WTC11 (cell line): ENCODE data around the gene AKT1. TPM values are rescaled to one million over a fixed set of nuclear protein-coding genes. Genes with fewer than 3 reads are reported as not detected.

Experiments
- ATAC-seq: fragments of 200-7000 bp; cut with Tn5 transposase; 2 replicates; pipeline ENCODE4 v1.10.0; 2021; ENCODE audit warnings: mild to moderate bottlenecking, moderate library complexity
- CTCF ChIA-PET: fragments of 300-600 bp; sonication (Branson Sonifier 250); formaldehyde crosslinking; loops from one replicate; lab custom pipeline; 2021; ENCODE audit warnings: antibody characterized with exemption; lab: Charles Lee
- POLR2A ChIA-PET: fragments of 350-600 bp; sonication (Branson Sonifier 250); formaldehyde crosslinking; loops from one replicate; lab custom pipeline; 2021; ENCODE audit warnings: antibody characterized with exemption; lab: Charles Lee
- DNase-seq: peaks from one replicate; pipeline ENCODE4 v3.0.0; 2021; ENCODE audit warnings: low spot score
- H3K27ac Mint-ChIP-seq: 2 replicates; pipeline ENCODE4 v1.8.0; 2021; ENCODE audit warnings: mixed read lengths
- H3K27me3 Mint-ChIP-seq: 2 replicates; pipeline ENCODE4 v1.8.0; 2021; ENCODE audit warnings: low read depth, mild to moderate bottlenecking, moderate library complexity, mixed read lengths
- H3K36me3 Mint-ChIP-seq: 2 replicates; pipeline ENCODE4 v1.8.0; 2021; ENCODE audit warnings: mixed read lengths
- H3K4me1 Mint-ChIP-seq: 2 replicates; pipeline ENCODE4 v1.8.0; 2022; ENCODE audit warnings: mixed read lengths
- H3K4me3 Mint-ChIP-seq: 2 replicates; pipeline ENCODE4 v1.8.0; 2021; ENCODE audit warnings: mild to moderate bottlenecking, moderate library complexity, mixed read lengths
- H3K9me3 Mint-ChIP-seq: 2 replicates; pipeline ENCODE4 v1.8.0; 2021; ENCODE audit warnings: mixed read lengths
- CREB1 ChIP-seq: sonication (generic); formaldehyde crosslinking; IDR thresholded peaks from 2 replicates; pipeline ENCODE4 v1.8.0; 2023; ENCODE audit warnings: mild to moderate bottlenecking, missing genetic modification reagents
- E2F1 ChIP-seq: sonication (generic); formaldehyde crosslinking; IDR thresholded peaks from 2 replicates; pipeline ENCODE4 v1.8.0; 2022; ENCODE audit warnings: mild to moderate bottlenecking, missing genetic modification reagents
- E2F5 ChIP-seq: sonication (generic); formaldehyde crosslinking; IDR thresholded peaks from 2 replicates; pipeline ENCODE4 v1.8.1; 2022; ENCODE audit warnings: mild to moderate bottlenecking, moderate library complexity, missing genetic modification reagents
- GABPB1 ChIP-seq: sonication (generic); formaldehyde crosslinking; IDR thresholded peaks from 2 replicates; pipeline ENCODE4 v1.8.1; 2023; ENCODE audit warnings: mild to moderate bottlenecking, missing genetic modification reagents
- GTF2I ChIP-seq: fragments of 250-450 bp; sonication (Bioruptor Pico); conservative IDR thresholded peaks from 2 replicates; pipeline ENCODE4 v1.4.0; 2021; ENCODE audit warnings: mild to moderate bottlenecking
- NFE2L1 ChIP-seq: sonication (generic); formaldehyde crosslinking; IDR thresholded peaks from 2 replicates; pipeline ENCODE4 v1.8.1; 2023; ENCODE audit warnings: missing genetic modification reagents
- NR1H2 ChIP-seq: sonication (generic); formaldehyde crosslinking; IDR thresholded peaks from 2 replicates; pipeline ENCODE4 v1.9.0; 2021; ENCODE audit warnings: mild to moderate bottlenecking, moderate library complexity, missing genetic modification reagents
- PRDM15 ChIP-seq: sonication (generic); formaldehyde crosslinking; IDR thresholded peaks from 2 replicates; pipeline ENCODE4 v1.8.0; 2022; ENCODE audit warnings: missing genetic modification reagents
- SOX15 ChIP-seq: fragments of 250-450 bp; sonication (Bioruptor Pico); IDR thresholded peaks from 2 replicates; pipeline ENCODE4 v1.9.0; 2021; ENCODE audit warnings: mild to moderate bottlenecking
- STAT6 ChIP-seq: sonication (generic); formaldehyde crosslinking; conservative IDR thresholded peaks from 2 replicates; pipeline ENCODE4 v1.8.1; 2023; ENCODE audit warnings: mild to moderate bottlenecking, low read depth, missing genetic modification reagents, moderate library complexity
- TCF7 ChIP-seq: sonication (generic); formaldehyde crosslinking; IDR thresholded peaks from 2 replicates; pipeline ENCODE4 v1.8.0; 2022; ENCODE audit warnings: mild to moderate bottlenecking, low read depth, missing genetic modification reagents, moderate library complexity
- ZNF219 ChIP-seq: sonication (generic); formaldehyde crosslinking; IDR thresholded peaks from 2 replicates; pipeline ENCODE4 v1.8.0; 2023; ENCODE audit warnings: missing genetic modification reagents, mild to moderate bottlenecking, borderline replicate concordance
- ZNF423 ChIP-seq: fragments of 250-450 bp; sonication (Bioruptor Pico); IDR thresholded peaks from 2 replicates; pipeline ENCODE4 v2.1.2; 2022; ENCODE audit warnings: mild to moderate bottlenecking, moderate library complexity
- total RNA-seq: library from RNA; stranded (reverse); gene quantifications from 3 replicates; pipeline ENCODE4 v1.2.3, GENCODE V29; 2021

Gene AKT1
- total RNA-seq, 1 experiment from 2014 or later = 121 TPM

GRCh38 chr14:104822821-104823615 is 27.5 kb upstream of the AKT1 start (continued):
- TF ChIP-seq SOX15 (CRISPR knock-in tag) = no peak
- TF ChIP-seq, all 79 proteins: peak for 0

GRCh38 chr14:104821971-104822608 is 26.5 kb upstream of the AKT1 start:
- Mint-ChIP-seq H3K4me3 (no peak overlapping the region), H3K27me3 (peaks cover 27% of the 10 kb centered on the region), H3K36me3 (no peaks in the 10 kb centered on the region; the same call in 1 of the 2 replicates), H3K9me3 (peaks cover 14% of the 10 kb centered on the region), H3K27ac (no peak overlapping the region), H3K4me1 (peaks cover 16% of the 10 kb centered on the region)
- no peak for ATAC-seq
- CTCF ChIA-PET = interaction anchor here (0.6 to 5.2 kb wide), 7 partner anchors 24 to 148 kb away, joined by 3 to 58 read pairs (median 4); partner anchors contain the start of gene SIVA1
- DNase-seq = peak; percentile 9
- no peak for TF ChIP-seq NR1H2 (CRISPR knock-in tag)
- TF ChIP-seq ZNF423 (CRISPR knock-in tag) = no peak
- TF ChIP-seq STAT6 = no peak
- no peak for TF ChIP-seq GTF2I (CRISPR knock-in tag)
- POLR2A ChIA-PET = no interaction called here

GRCh38 chr14:104821229-104821945 is 25.8 kb upstream of the AKT1 start:
- H3K36me3 Mint-ChIP-seq = no peaks in the 10 kb centered on the region; the same call in 1 of the 2 replicates
- no peak for ATAC-seq
- ChIA-PET POLR2A (no interaction called here), CTCF (interaction anchor here (0.6 to 5.2 kb wide), 17 partner anchors 10 to 199 kb away, joined by 3 to 58 read pairs (median 4); partner anchors contain the start of genes CDCA4, SIVA1 and ZBTB42)
- peaks cover 19% of the 10 kb centered on the region for H3K4me1 Mint-ChIP-seq
- H3K4me3 Mint-ChIP-seq = no peak overlapping the region
- H3K27me3 Mint-ChIP-seq = peaks cover 26% of the 10 kb centered on the region
- no peak overlapping the region for H3K27ac Mint-ChIP-seq
- TF ChIP-seq ZNF219 (CRISPR knock-in tag) (no peak), STAT6 (no peak)
- TF ChIP-seq, all 79 proteins: peak for 0
- peak; percentile 10 for DNase-seq
- H3K9me3 Mint-ChIP-seq = peaks cover 14% of the 10 kb centered on the region

- DNase-seq (peak; percentile 76), ATAC-seq (peak; percentile 80)
- H3K27ac Mint-ChIP-seq = no peak overlapping the region
- POLR2A ChIA-PET = no interaction called here
- H3K9me3 Mint-ChIP-seq = peaks cover 14% of the 10 kb centered on the region
- H3K4me3 Mint-ChIP-seq = no peak overlapping the region
- H3K36me3 Mint-ChIP-seq = no peaks in the 10 kb centered on the region; the same call in 1 of the 2 replicates
- H3K27me3 Mint-ChIP-seq = peaks cover 25% of the 10 kb centered on the region
- peaks cover 18% of the 10 kb centered on the region for H3K4me1 Mint-ChIP-seq
- CTCF ChIA-PET = interaction anchor here (0.6 to 5.2 kb wide), 18 partner anchors 9 to 270 kb away, joined by 3 to 58 read pairs (median 4); partner anchors contain the start of genes CDCA4, SIVA1 and ZBTB42
- TF ChIP-seq CREB1 (no peak), NFE2L1 (0 out of 2 replicates have a peak, but pooled peaks have one; percentile 53), TCF7 (no peak), E2F1 (0 out of 2 replicates have a peak, but pooled peaks have one; percentile 45), PRDM15 (CRISPR knock-in tag) (no peak), GABPB1 (CRISPR knock-in tag) (0 out of 2 replicates have a peak, but pooled peaks have one; percentile 42), E2F5 (CRISPR knock-in tag) (no peak)
Observed at GRCh38 chr14:104820669-104821228, 25.2 kb upstream of the AKT1 start.
